HFFc6 (cell line): ENCODE results near the gene TAF3. TPM values are rescaled to one million over a fixed set of nuclear protein-coding genes. Genes with fewer than 3 reads are reported as not detected.

Experiments used
- DNase-seq: peaks from one replicate; pipeline ENCODE4 v3.0.0-alpha.2; 2018
- H3K27ac Mint-ChIP-seq: 2 replicates; pipeline ENCODE4 v1.8.0; 2020; ENCODE audit warnings: mild to moderate bottlenecking, mixed read lengths
- H3K27me3 Mint-ChIP-seq: 2 replicates; pipeline ENCODE4 v1.8.0; 2021; ENCODE audit warnings: mild to moderate bottlenecking, moderate library complexity, mixed read lengths; ENCODE audit not compliant: insufficient read depth
- H3K36me3 Mint-ChIP-seq: 2 replicates; pipeline ENCODE4 v1.8.0; 2021; ENCODE audit warnings: low read depth, mixed read lengths
- H3K4me1 Mint-ChIP-seq: 2 replicates; pipeline ENCODE4 v1.8.0; 2020; ENCODE audit warnings: low read depth, mixed read lengths
- H3K4me3 Mint-ChIP-seq: 2 replicates; pipeline ENCODE4 v1.8.0; 2020; ENCODE audit warnings: mild to moderate bottlenecking, moderate library complexity, mixed read lengths
- H3K9me3 Mint-ChIP-seq: 2 replicates; pipeline ENCODE4 v1.8.0; 2020; ENCODE audit warnings: mild to moderate bottlenecking, mixed read lengths
- CTCF ChIP-seq: fragments of 200-600 bp; sonication (generic); IDR thresholded peaks from 2 replicates; pipeline ENCODE4 v1.5.0; 2021; ENCODE audit warnings: antibody characterized with exemption, mild to moderate bottlenecking
- total RNA-seq, 6 experiments: library from RNA; stranded (reverse); fragmentation: NEBNext Ultra II Directional; extraction: Animal tissue kit (Norgen Biotek cat#: 25700); gene quantifications; 2 replicates in 1 of 6; 3 replicates in 5 of 6; pipeline ENCODE4 v1.2.3, GENCODE V29; 2021

The TAF3 gene
- total RNA-seq, 6 experiments from 2014 or later: 8.1 to 11.3 (median 9.7) TPM

GRCh38 chr10:7932301-7933036, 114.2 kb downstream of the TAF3 start:
- no peak overlapping the region for H3K27ac Mint-ChIP-seq
- H3K27me3 Mint-ChIP-seq: no peaks in the 10 kb centered on the region
- peaks cover 20% of the 10 kb centered on the region for H3K36me3 Mint-ChIP-seq
- peaks cover 22% of the 10 kb centered on the region for H3K4me1 Mint-ChIP-seq
- no peak for TF ChIP-seq CTCF
- no peak for DNase-seq
- H3K9me3 Mint-ChIP-seq: no peaks in the 10 kb centered on the region
- H3K4me3 Mint-ChIP-seq: no peak overlapping the region

- no peak for TF ChIP-seq CTCF
- no peak for DNase-seq
- Mint-ChIP-seq H3K27me3 (no peaks in the 10 kb centered on the region), H3K4me3 (no peak overlapping the region), H3K4me1 (peaks cover 24% of the 10 kb centered on the region), H3K27ac (no peak overlapping the region), H3K9me3 (no peaks in the 10 kb centered on the region), H3K36me3 (peaks cover 23% of the 10 kb centered on the region)
Observed at GRCh38 chr10:7933262-7933661, 115.0 kb downstream of the TAF3 start.

- Mint-ChIP-seq H3K36me3 (peaks cover 26% of the 10 kb centered on the region), H3K27ac (no peak overlapping the region), H3K4me3 (no peak overlapping the region), H3K27me3 (no peaks in the 10 kb centered on the region), H3K4me1 (peaks cover 24% of the 10 kb centered on the region), H3K9me3 (no peaks in the 10 kb centered on the region)
- no peak for DNase-seq
- no peak for TF ChIP-seq CTCF
Observed at GRCh38 chr10:7933757-7934156, 115.5 kb downstream of the TAF3 start.

GRCh38 chr10:7937315-7937945, 119.1 kb downstream of the TAF3 start:
- Mint-ChIP-seq H3K36me3 (peaks cover 34% of the 10 kb centered on the region), H3K4me1 (peaks cover 37% of the 10 kb centered on the region), H3K27me3 (no peaks in the 10 kb centered on the region), H3K9me3 (no peaks in the 10 kb centered on the region), H3K4me3 (no peak overlapping the region), H3K27ac (no peak overlapping the region)
- TF ChIP-seq CTCF: no peak
- DNase-seq: no peak

- DNase-seq: no peak
- Mint-ChIP-seq H3K9me3 (no peaks in the 10 kb centered on the region), H3K4me3 (no peak overlapping the region), H3K4me1 (peaks cover 66% of the 10 kb centered on the region), H3K27me3 (no peaks in the 10 kb centered on the region), H3K27ac (no peak overlapping the region), H3K36me3 (peaks cover 23% of the 10 kb centered on the region)
- no peak for TF ChIP-seq CTCF
Observed at GRCh38 chr10:7941576-7941975, 123.3 kb downstream of the TAF3 start.
